Nephron (organoid): Measurements from ENCODE around the gene MYOCOS.

Experiments used
- H3K27ac Mint-ChIP-seq, 3 experiments: 2 replicates each; pipeline ENCODE4 v1.8.0; 2020; ENCODE audit warnings: mixed read lengths in 3 of 3, mild to moderate bottlenecking in 2 of 3, moderate library complexity in 1 of 3
- H3K27me3 Mint-ChIP-seq: 2 replicates; pipeline ENCODE4 v1.8.0; 2021; ENCODE audit warnings: low read depth, mild to moderate bottlenecking, moderate library complexity, mixed read lengths
- H3K36me3 Mint-ChIP-seq: 2 replicates; pipeline ENCODE4 v1.8.0; 2020; ENCODE audit warnings: low read depth, mixed read lengths
- H3K4me1 Mint-ChIP-seq: 2 replicates; pipeline ENCODE4 v1.8.0; 2020; ENCODE audit warnings: mixed read lengths
- H3K4me3 Mint-ChIP-seq, 3 experiments: 2 replicates each; pipeline ENCODE4 v1.8.0; 2020; ENCODE audit warnings: mild to moderate bottlenecking in 3 of 3, mixed read lengths in 3 of 3, moderate library complexity in 2 of 3
- H3K9me3 Mint-ChIP-seq: 2 replicates; pipeline ENCODE4 v1.8.0; 2020; ENCODE audit warnings: mixed read lengths
- CTCF ChIP-seq, 3 experiments: fragments of 200-600 bp; sonication (generic); IDR thresholded peaks; one replicate each; pipeline ENCODE4 v1.5.0; 2021; ENCODE audit warnings: antibody characterized with exemption in 3 of 3; ENCODE audit not compliant: unreplicated experiment in 3 of 3

Gene MYOCOS

GRCh38 chr1:171628225-171628624 lies 6.2 kb downstream of the MYOCOS start:
- no peaks in the 10 kb centered on the region for H3K36me3 Mint-ChIP-seq
- H3K27me3 Mint-ChIP-seq = peaks cover 20% of the 10 kb centered on the region
- TF ChIP-seq CTCF (IDR thresholded peaks at IDR 0.05; ENCODE audit: unreplicated experiment in 3 of 3) = no peak
- H3K9me3 Mint-ChIP-seq = peaks cover 5% of the 10 kb centered on the region
- no peaks in the 10 kb centered on the region for H3K4me1 Mint-ChIP-seq
- H3K27ac Mint-ChIP-seq = no peak overlapping the region
- no peak overlapping the region for H3K4me3 Mint-ChIP-seq

GRCh38 chr1:171635661-171636060 lies 13.6 kb downstream of the MYOCOS start:
- Mint-ChIP-seq H3K27me3 (peaks cover 10% of the 10 kb centered on the region), H3K4me1 (no peaks in the 10 kb centered on the region), H3K27ac (no peak overlapping the region), H3K36me3 (no peaks in the 10 kb centered on the region), H3K9me3 (peaks cover 3% of the 10 kb centered on the region), H3K4me3 (no peak overlapping the region)
- no peak for TF ChIP-seq CTCF (IDR thresholded peaks at IDR 0.05; ENCODE audit: unreplicated experiment in 3 of 3)

- H3K27me3 Mint-ChIP-seq = peaks cover 7% of the 10 kb centered on the region
- H3K27ac Mint-ChIP-seq = no peak overlapping the region
- no peak overlapping the region for H3K4me3 Mint-ChIP-seq
- H3K9me3 Mint-ChIP-seq = peaks cover 3% of the 10 kb centered on the region
- H3K36me3 Mint-ChIP-seq = no peaks in the 10 kb centered on the region
- no peaks in the 10 kb centered on the region for H3K4me1 Mint-ChIP-seq
- TF ChIP-seq CTCF (IDR thresholded peaks at IDR 0.05; ENCODE audit: unreplicated experiment in 3 of 3) = no peak
These were observed 14.1 kb downstream of the MYOCOS start for GRCh38 chr1:171636141-171636540.

GRCh38 chr1:171637928-171638576 lies 16.0 kb downstream of the MYOCOS start:
- H3K36me3 Mint-ChIP-seq = no peaks in the 10 kb centered on the region
- H3K9me3 Mint-ChIP-seq = no peaks in the 10 kb centered on the region
- H3K27ac Mint-ChIP-seq = no peak overlapping the region
- H3K4me3 Mint-ChIP-seq = no peak overlapping the region
- H3K27me3 Mint-ChIP-seq = peaks cover 2% of the 10 kb centered on the region
- no peak for TF ChIP-seq CTCF (IDR thresholded peaks at IDR 0.05; ENCODE audit: unreplicated experiment in 3 of 3)
- H3K4me1 Mint-ChIP-seq = no peaks in the 10 kb centered on the region

- no peak for TF ChIP-seq CTCF (IDR thresholded peaks at IDR 0.05; ENCODE audit: unreplicated experiment in 3 of 3)
- no peaks in the 10 kb centered on the region for H3K36me3 Mint-ChIP-seq
- H3K4me1 Mint-ChIP-seq = peaks cover 7% of the 10 kb centered on the region
- no peak overlapping the region for H3K27ac Mint-ChIP-seq
- no peaks in the 10 kb centered on the region for H3K27me3 Mint-ChIP-seq
- H3K9me3 Mint-ChIP-seq = no peaks in the 10 kb centered on the region
- no peak overlapping the region for H3K4me3 Mint-ChIP-seq
These were observed 18.2 kb downstream of the MYOCOS start for GRCh38 chr1:171640225-171640624.
